ENCODE results near the gene WIPI1. TPM values are rescaled to one million over a fixed set of nuclear protein-coding genes. Genes with fewer than 3 reads are reported as not detected.
A peak's percentile ranks its signal among the peaks of the same experiment; 100 is the strongest.

WIPI1 gene
- total and polyA plus RNA-seq, 2 experiments from 2014 or later: 67.4 to 79.6 TPM

DNA sequence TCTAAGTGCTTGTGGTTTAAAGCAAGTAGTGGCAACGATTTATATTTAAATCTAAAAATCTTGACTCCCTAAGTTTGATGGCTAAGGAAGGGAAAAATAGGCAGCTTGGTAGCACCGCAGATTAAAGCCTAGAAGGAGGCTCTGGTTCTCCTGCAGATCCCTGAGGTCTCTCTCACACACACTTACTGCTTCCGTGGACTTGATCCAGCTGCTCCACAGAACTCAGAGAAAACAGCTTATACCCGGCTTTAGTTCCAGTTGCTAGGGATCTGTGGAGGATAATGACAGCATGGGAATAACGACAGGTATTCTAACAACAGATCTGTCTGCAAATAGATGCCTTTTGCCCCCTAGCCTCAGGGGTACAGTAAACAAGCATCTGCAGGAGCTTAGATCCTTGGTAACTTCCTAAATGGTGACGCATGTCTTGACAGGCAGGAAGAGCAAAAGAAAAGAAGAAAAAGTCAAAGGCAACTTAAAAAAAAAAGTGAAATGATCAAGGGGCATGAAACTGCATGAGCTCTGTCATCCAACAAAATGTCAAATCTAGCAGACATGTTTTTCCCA, 4.5 kb downstream of the WIPI1 start:
- TF ChIP-seq EZH2 (IDR thresholded peaks at IDR 0.05; ENCODE audit: borderline replicate concordance): no peak
- Histone ChIP-seq H3K4me1 (ENCODE audit: insufficient read depth) (no peaks in the 10 kb centered on the region), H3K27me3 (no peaks in the 10 kb centered on the region), H3K9me2 (replicated peaks; ENCODE audit: insufficient read depth) (no peaks in the 10 kb centered on the region), H3K79me2 (peaks cover 30% of the 10 kb centered on the region), H3K4me3 (no peak overlapping the region), H3K4me2 (no peak overlapping the region), H3K27ac (peak overlapping the region; percentile 86), H3K9me3 (ENCODE audit: low read depth) (no peaks in the 10 kb centered on the region), H2AFZ (no peak overlapping the region), H4K20me1 (ENCODE audit: insufficient read depth, poor library complexity, severe bottlenecking) (no peaks in the 10 kb centered on the region), H3K36me3 (replicated peaks; ENCODE audit: insufficient read depth, low read depth) (no peaks in the 10 kb centered on the region)
- 71% methylated on average over 6 of the region's 6 CpGs for WGBS (ENCODE audit: low lambda C conversion rate, missing lambda C conversion rate)
- no peak for DNase-seq (ENCODE audit: low spot score)

DNA sequence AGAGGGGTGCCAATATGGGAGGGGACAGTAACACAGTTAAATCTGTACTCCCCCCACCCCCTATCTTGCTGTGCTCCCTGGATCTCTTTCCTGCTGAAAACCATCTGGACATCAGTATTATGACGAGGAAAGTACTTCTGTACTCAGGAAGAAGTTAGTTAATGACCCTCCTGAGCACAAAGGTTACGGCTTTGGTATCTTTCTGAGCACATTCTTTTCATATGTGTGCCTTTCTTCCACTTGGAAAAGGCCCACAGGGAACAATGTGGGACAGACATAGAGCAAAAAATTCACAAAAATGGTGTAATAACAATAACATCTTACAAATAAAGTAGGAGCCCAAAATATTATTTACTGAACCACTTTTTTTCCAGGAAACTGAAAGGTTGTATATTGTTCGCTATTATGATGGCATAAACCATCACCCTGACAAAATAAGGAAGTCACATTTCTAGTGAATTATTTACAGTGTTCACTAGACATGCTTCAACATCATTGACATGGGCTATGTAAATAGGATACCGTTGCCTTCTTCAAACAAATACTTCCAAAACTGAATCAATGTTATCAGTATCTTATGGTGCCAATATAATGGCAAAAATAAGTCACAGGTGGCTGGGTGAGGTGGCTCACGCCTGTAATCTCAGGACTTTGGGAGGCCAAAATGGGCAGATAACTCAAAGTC, 5.5 kb downstream of the WIPI1 start:
- Histone ChIP-seq H3K9me3 (ENCODE audit: low read depth) (no peaks in the 10 kb centered on the region), H3K36me3 (replicated peaks; ENCODE audit: insufficient read depth, low read depth) (no peaks in the 10 kb centered on the region), H3K27ac (peak overlapping the region; percentile 86), H2AFZ (no peak overlapping the region), H3K4me3 (no peak overlapping the region), H3K79me2 (peaks cover 30% of the 10 kb centered on the region), H3K4me1 (ENCODE audit: insufficient read depth) (no peaks in the 10 kb centered on the region), H3K4me2 (peak overlapping the region; percentile 4), H3K9me2 (replicated peaks; ENCODE audit: insufficient read depth) (no peaks in the 10 kb centered on the region), H4K20me1 (ENCODE audit: insufficient read depth, poor library complexity, severe bottlenecking) (no peaks in the 10 kb centered on the region), H3K27me3 (no peaks in the 10 kb centered on the region)
- WGBS (ENCODE audit: low lambda C conversion rate, missing lambda C conversion rate): 61% methylated on average over 5 of the region's 5 CpGs
- TF ChIP-seq, protein P1, sequence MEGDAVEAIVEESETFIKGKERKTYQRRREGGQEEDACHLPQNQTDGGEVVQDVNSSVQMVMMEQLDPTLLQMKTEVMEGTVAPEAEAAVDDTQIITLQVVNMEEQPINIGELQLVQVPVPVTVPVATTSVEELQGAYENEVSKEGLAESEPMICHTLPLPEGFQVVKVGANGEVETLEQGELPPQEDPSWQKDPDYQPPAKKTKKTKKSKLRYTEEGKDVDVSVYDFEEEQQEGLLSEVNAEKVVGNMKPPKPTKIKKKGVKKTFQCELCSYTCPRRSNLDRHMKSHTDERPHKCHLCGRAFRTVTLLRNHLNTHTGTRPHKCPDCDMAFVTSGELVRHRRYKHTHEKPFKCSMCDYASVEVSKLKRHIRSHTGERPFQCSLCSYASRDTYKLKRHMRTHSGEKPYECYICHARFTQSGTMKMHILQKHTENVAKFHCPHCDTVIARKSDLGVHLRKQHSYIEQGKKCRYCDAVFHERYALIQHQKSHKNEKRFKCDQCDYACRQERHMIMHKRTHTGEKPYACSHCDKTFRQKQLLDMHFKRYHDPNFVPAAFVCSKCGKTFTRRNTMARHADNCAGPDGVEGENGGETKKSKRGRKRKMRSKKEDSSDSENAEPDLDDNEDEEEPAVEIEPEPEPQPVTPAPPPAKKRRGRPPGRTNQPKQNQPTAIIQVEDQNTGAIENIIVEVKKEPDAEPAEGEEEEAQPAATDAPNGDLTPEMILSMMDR (IDR thresholded peaks at IDR 0.05; ENCODE audit: poor library complexity): no peak
- TF ChIP-seq EZH2 (IDR thresholded peaks at IDR 0.05; ENCODE audit: borderline replicate concordance) (no peak), EZH2phosphoT487 (IDR thresholded peaks at IDR 0.05; ENCODE audit: low read depth, severe bottlenecking, unreplicated experiment) (no peak)
- no peak for DNase-seq (ENCODE audit: low spot score)

DNA sequence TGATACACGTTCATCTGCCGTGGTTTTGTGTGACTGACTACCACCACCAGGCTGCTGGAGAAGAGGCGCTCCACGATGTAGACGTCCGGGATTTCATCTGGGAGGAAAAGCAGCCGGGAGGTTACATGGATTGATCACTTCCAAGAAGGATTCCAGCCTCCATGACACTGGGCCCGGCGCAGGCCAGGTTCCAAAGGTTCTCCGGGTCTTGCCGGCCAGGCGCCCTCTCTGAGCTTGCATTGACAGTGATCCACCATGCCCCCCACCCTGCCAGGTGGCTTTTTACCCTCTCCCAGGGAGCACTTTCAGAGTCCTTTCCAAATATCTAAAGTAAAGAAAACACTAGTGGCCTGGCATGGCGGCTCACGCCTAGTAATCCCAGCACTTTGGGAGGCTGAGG, 6.5 kb downstream of the WIPI1 start:
- WGBS (ENCODE audit: low lambda C conversion rate, missing lambda C conversion rate): 97% methylated on average over 14 of the region's 14 CpGs
- TF ChIP-seq EZH2 (IDR thresholded peaks at IDR 0.05; ENCODE audit: borderline replicate concordance): no peak
- TF ChIP-seq EZH2phosphoT487 (IDR thresholded peaks at IDR 0.05; ENCODE audit: low read depth, severe bottlenecking, unreplicated experiment): no peak
- TF ChIP-seq, protein P1 (IDR thresholded peaks at IDR 0.05; ENCODE audit: poor library complexity): no peak
- Histone ChIP-seq H3K4me1 (ENCODE audit: insufficient read depth) (no peaks in the 10 kb centered on the region), H3K4me3 (no peak overlapping the region), H3K27ac (peak overlapping the region; percentile 86), H3K4me2 (no peak overlapping the region), H3K27me3 (no peaks in the 10 kb centered on the region), H3K36me3 (replicated peaks; ENCODE audit: insufficient read depth, low read depth) (no peaks in the 10 kb centered on the region), H3K9me3 (ENCODE audit: low read depth) (no peaks in the 10 kb centered on the region), H4K20me1 (ENCODE audit: insufficient read depth, poor library complexity, severe bottlenecking) (no peaks in the 10 kb centered on the region), H3K9me2 (replicated peaks; ENCODE audit: insufficient read depth) (no peaks in the 10 kb centered on the region), H2AFZ (no peak overlapping the region), H3K79me2 (peaks cover 30% of the 10 kb centered on the region)
- no peak for DNase-seq (ENCODE audit: low spot score)

- H4K20me1 ChIP-seq (ENCODE audit: insufficient read depth, poor library complexity, severe bottlenecking): no peaks in the 10 kb centered on the region
- TF ChIP-seq EZH2 (IDR thresholded peaks at IDR 0.05; ENCODE audit: borderline replicate concordance) (no peak), EZH2phosphoT487 (IDR thresholded peaks at IDR 0.05; ENCODE audit: low read depth, severe bottlenecking, unreplicated experiment) (no peak)
- TF ChIP-seq, protein P1 (IDR thresholded peaks at IDR 0.05; ENCODE audit: poor library complexity): no peak
- no peak overlapping the region for H3K4me3 ChIP-seq
- H3K4me1 ChIP-seq (ENCODE audit: insufficient read depth): no peaks in the 10 kb centered on the region
- no peaks in the 10 kb centered on the region for H3K27me3 ChIP-seq
- no peak for DNase-seq (ENCODE audit: low spot score)
- H2AFZ ChIP-seq: no peak overlapping the region
- H3K27ac ChIP-seq: no peak overlapping the region
- H3K9me2 ChIP-seq (replicated peaks; ENCODE audit: insufficient read depth): no peaks in the 10 kb centered on the region
- no peaks in the 10 kb centered on the region for H3K9me3 ChIP-seq (ENCODE audit: low read depth)
- peaks cover 29% of the 10 kb centered on the region for H3K79me2 ChIP-seq
- H3K36me3 ChIP-seq (replicated peaks; ENCODE audit: insufficient read depth, low read depth): no peaks in the 10 kb centered on the region
- H3K4me2 ChIP-seq: no peak overlapping the region
- WGBS (ENCODE audit: low lambda C conversion rate, missing lambda C conversion rate): 76% methylated on average over 8 of the region's 8 CpGs
These were observed 6.9 kb downstream of the WIPI1 start for GRCh38 chr17:68450391-68450790.
